IMR-90 (cell line): ENCODE measurements around the gene ARSD. TPM values are rescaled to one million over a fixed set of nuclear protein-coding genes. Genes with fewer than 3 reads are reported as not detected.

Experiments used
- ATAC-seq: fragments of 200-7000 bp; cut with Tn5 transposase; 2 replicates; pipeline ENCODE4 v1.9.1; 2020; ENCODE audit warnings: low read depth, mild to moderate bottlenecking, moderate library complexity
- BruUV-seq: library from RNA; stranded (reverse); fragments of 400-500 nt; replicated peaks from 2 replicates; lab custom pipeline; 2021; lab: Mats Ljungman, UMichigan
- CTCF ChIA-PET: fragments of 300-600 bp; formaldehyde crosslinking; extraction: SDS; loops from one replicate; lab custom pipeline; 2021; ENCODE audit warnings: antibody characterized with exemption; lab: Yijun Ruan, JAX
- POLR2A ChIA-PET: fragments of 300-600 bp; sonication (Branson Sonifier 250); formaldehyde crosslinking; loops from one replicate; lab custom pipeline; 2022; ENCODE audit warnings: antibody characterized with exemption; ENCODE audit not compliant: unreplicated experiment; lab: Charles Lee
- DNase-seq: peaks from one replicate; pipeline ENCODE4 v3.0.0; 2013
- H2AFZ ChIP-seq: replicated peaks from 2 replicates; pipeline ENCODE3; 2013; ENCODE audit warnings: low read length, mild to moderate bottlenecking; ENCODE audit not compliant: poor library complexity
- H2AK5ac ChIP-seq: 2 replicates; pipeline ENCODE4 v1.6.1; 2013; ENCODE audit warnings: low read depth, low read length, inconsistent platforms
- H2AK9ac ChIP-seq: replicated peaks from 2 replicates; pipeline ENCODE3; 2013; ENCODE audit warnings: mild to moderate bottlenecking, low read depth, low read length, moderate library complexity; ENCODE audit not compliant: poor library complexity
- H2BK120ac ChIP-seq: 2 replicates; pipeline ENCODE4 v1.6.1; 2013; ENCODE audit warnings: low read depth, low read length, inconsistent platforms
- H2BK15ac ChIP-seq: 3 replicates; pipeline ENCODE4 v1.6.1; 2013; ENCODE audit warnings: low read depth, low read length, inconsistent platforms
- H2BK20ac ChIP-seq: 2 replicates; pipeline ENCODE4 v1.6.1; 2013; ENCODE audit warnings: low read depth, mild to moderate bottlenecking, inconsistent platforms, low read length, moderate library complexity
- H2BK5ac ChIP-seq: 2 replicates; pipeline ENCODE4 v1.6.1; 2013; ENCODE audit warnings: mild to moderate bottlenecking, low read depth, low read length, inconsistent platforms; ENCODE audit not compliant: poor library complexity, severe bottlenecking
- H3K14ac ChIP-seq: replicated peaks from 2 replicates; pipeline ENCODE4 v1.6.1; 2013; ENCODE audit warnings: low read depth, low read length, inconsistent platforms
- H3K18ac ChIP-seq: 2 replicates; pipeline ENCODE4 v1.6.1; 2013; ENCODE audit warnings: low read depth, low read length, control low read depth
- H3K23ac ChIP-seq: 2 replicates; pipeline ENCODE4 v1.6.1; 2013; ENCODE audit warnings: low read depth, low read length, inconsistent platforms
- H3K27ac ChIP-seq: 2 replicates; pipeline ENCODE4 v1.5.1; 2013; ENCODE audit warnings: mild to moderate bottlenecking, control low read depth, low read length; ENCODE audit not compliant: insufficient read depth
- H3K27me3 ChIP-seq: 2 replicates; pipeline ENCODE4 v1.6.1; 2013; ENCODE audit warnings: low read length; ENCODE audit not compliant: control insufficient read depth, insufficient read depth
- H3K36me3 ChIP-seq: 2 replicates; pipeline ENCODE4 v1.6.1; 2013; ENCODE audit warnings: low read length, mixed read lengths; ENCODE audit not compliant: control insufficient read depth, insufficient read depth
- H3K4ac ChIP-seq: 2 replicates; pipeline ENCODE4 v1.6.1; 2013; ENCODE audit warnings: low read depth, low read length, inconsistent platforms
- H3K4me1 ChIP-seq: 2 replicates; pipeline ENCODE4 v1.6.1; 2013; ENCODE audit warnings: low read length, mixed read lengths; ENCODE audit not compliant: control insufficient read depth, insufficient read depth
- H3K4me2 ChIP-seq: 2 replicates; pipeline ENCODE4 v1.6.1; 2013; ENCODE audit warnings: low read depth, mild to moderate bottlenecking, control low read depth, low read length, moderate library complexity
- H3K4me3 ChIP-seq: 2 replicates; pipeline ENCODE4 v1.5.1; 2013; ENCODE audit warnings: low read depth, mild to moderate bottlenecking, control low read depth, low read length, moderate library complexity; ENCODE audit not compliant: insufficient read depth
- H3K56ac ChIP-seq: 2 replicates; pipeline ENCODE4 v1.6.1; 2013; ENCODE audit warnings: low read length, inconsistent platforms; ENCODE audit not compliant: insufficient read depth; ENCODE audit errors: extremely low read depth
- H3K79me1 ChIP-seq, 2 experiments: 2 replicates each; pipeline ENCODE4 v1.6.1; 2013; ENCODE audit warnings: low read length in 2 of 2, inconsistent platforms in 1 of 2, low read depth in 1 of 2
- H3K9ac ChIP-seq: 2 replicates; pipeline ENCODE4 v1.6.1; 2013; ENCODE audit warnings: low read depth, low read length, control low read depth
- H3K9me1 ChIP-seq: 2 replicates; pipeline ENCODE4 v1.6.1; 2013; ENCODE audit warnings: low read length, inconsistent platforms; ENCODE audit not compliant: insufficient read depth
- H3K9me3 ChIP-seq: 2 replicates; pipeline ENCODE4 v1.6.1; 2013; ENCODE audit warnings: low read length; ENCODE audit not compliant: control insufficient read depth, insufficient read depth
- H4K20me1 ChIP-seq: 2 replicates; pipeline ENCODE4 v1.6.1; 2013; ENCODE audit warnings: low read length, inconsistent platforms; ENCODE audit not compliant: insufficient read depth
- H4K5ac ChIP-seq: 2 replicates; pipeline ENCODE4 v1.6.1; 2013; ENCODE audit warnings: mild to moderate bottlenecking, low read depth, low read length, control low read depth
- H4K8ac ChIP-seq, 2 experiments: 2 replicates each; pipeline ENCODE4 v1.6.1; 2013; ENCODE audit warnings: low read depth in 2 of 2, low read length in 2 of 2, control low read depth in 1 of 2, inconsistent platforms in 1 of 2
- H4K91ac ChIP-seq: 2 replicates; pipeline ENCODE4 v1.6.1; 2013; ENCODE audit warnings: low read depth, low read length, inconsistent platforms; ENCODE audit not compliant: insufficient read depth
- BHLHE40 ChIP-seq: fragments of 150-350 bp; IDR thresholded peaks from 2 replicates; pipeline ENCODE4 v1.6.1; 2016; ENCODE audit warnings: mild to moderate bottlenecking, low read depth, low read length
- CHD1 ChIP-seq: IDR thresholded peaks from 2 replicates; pipeline ENCODE4 v1.6.1; 2012; ENCODE audit warnings: low read depth, low read length, improper control_type of control experiment
- FOS ChIP-seq: fragments of 150-350 bp; IDR thresholded peaks from 2 replicates; pipeline ENCODE4 v1.6.1; 2016; ENCODE audit warnings: low read depth, low read length
- MAZ ChIP-seq: IDR thresholded peaks from 2 replicates; pipeline ENCODE4 v1.6.1; 2012; ENCODE audit warnings: low read depth, mild to moderate bottlenecking, low read length, improper control_type of control experiment, moderate library complexity, borderline replicate concordance
- MXI1 ChIP-seq: IDR thresholded peaks from 2 replicates; pipeline ENCODE4 v1.6.1; 2012; ENCODE audit warnings: low read depth, mild to moderate bottlenecking, low read length, moderate library complexity, borderline replicate concordance
- NFE2L2 ChIP-seq: fragments of 150-350 bp; IDR thresholded peaks from 2 replicates; pipeline ENCODE4 v1.6.1; 2016; ENCODE audit warnings: low read depth, mild to moderate bottlenecking, low read length
- POLR2A ChIP-seq: IDR thresholded peaks from 2 replicates; pipeline ENCODE4 v1.6.1; 2012; ENCODE audit warnings: mild to moderate bottlenecking, low read depth, low read length
- RAD21 ChIP-seq: IDR thresholded peaks from 2 replicates; pipeline ENCODE4 v1.6.1; 2012; ENCODE audit warnings: low read length, improper control_type of control experiment
- RFX5 ChIP-seq: IDR thresholded peaks from 2 replicates; pipeline ENCODE4 v1.8.0; 2012; ENCODE audit warnings: low read depth, mild to moderate bottlenecking, low read length, moderate library complexity
- whole genome bisulfite sequencing, 2 experiments: methylation state at CpG; one replicate each; pipeline versions ENCODE4 v1.1.5 to v1.1.7; 2013; ENCODE audit warnings: missing lambda C conversion rate in 2 of 2; ENCODE audit not compliant: insufficient read length in 1 of 2; ENCODE audit errors: extremely low coverage in 2 of 2; 5-methylcytosine and 5-hydroxymethylcytosine counted together
- dilution Hi-C: fragments of 300-500 bp; cut with HindIII; formaldehyde crosslinking; loops from one replicate; pipeline ENCODE4 v1.14.3; 2018; ENCODE audit warnings: low sequenced_read_pairs; ENCODE audit not compliant: unreplicated experiment
- in situ Hi-C: fragments of 300-500 bp; cut with MboI; formaldehyde crosslinking; loops from 3 replicates; pipeline ENCODE4 v1.14.3; 2019; ENCODE audit warnings: low sequenced_read_pairs, inconsistent platforms, mixed read lengths
- intact Hi-C: fragments of 100-400 bp; cut with micrococcal nuclease; formaldehyde crosslinking; loops from 2 replicates; pipeline ENCODE4 v1.10.0; 2022
- polyA plus RNA-seq, 3 experiments: library from polyadenylated mRNA; depleted of rRNA; stranded (reverse); fragments of >200 nt; gene quantifications; 2 replicates each; pipeline ENCODE4 v1.2.3, GENCODE V29; 2012; ENCODE audit warnings: low replicate concordance in 1 of 3
- total RNA-seq: library from RNA; depleted of rRNA; stranded (reverse); fragments of >200 nt; gene quantifications from 2 replicates; pipeline ENCODE4 v1.2.3, GENCODE V29; 2012
- TF ChIP-seq, protein P1 (sequence below): fragments of 150-350 bp; IDR thresholded peaks from 2 replicates; pipeline ENCODE4 v1.6.1; 2016; ENCODE audit warnings: low read depth, mild to moderate bottlenecking, low read length, moderate library complexity, borderline replicate concordance
- TF ChIP-seq, protein P2 (sequence below): fragments of 150-350 bp; IDR thresholded peaks from 2 replicates; pipeline ENCODE4 v1.6.1; 2017; ENCODE audit warnings: mild to moderate bottlenecking, antibody characterized with exemption, low read length, low read depth

ARSD gene
- total and polyA plus RNA-seq, 2 of the 4 experiments (the other 2 are of a cell fraction) = 5.1 to 6.3 TPM

DNA sequence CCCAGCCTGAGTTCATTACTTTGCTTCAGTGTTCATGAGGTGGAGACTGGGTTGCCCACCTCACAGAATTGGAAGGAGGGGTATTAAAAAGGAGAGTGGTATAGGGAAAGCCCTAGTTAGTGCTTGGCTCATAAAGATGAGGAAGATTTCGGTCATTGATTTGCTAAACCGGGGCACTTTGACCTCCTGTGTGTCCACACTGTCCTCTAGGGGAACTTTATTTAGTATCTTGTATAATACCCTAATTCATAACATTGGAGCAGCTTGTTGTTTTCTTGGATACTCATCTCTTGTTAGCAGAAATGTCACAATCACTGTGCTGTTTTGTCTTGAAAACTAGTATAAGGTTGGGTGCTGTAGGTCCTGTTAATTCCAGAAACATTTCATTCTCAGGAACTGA, 50.6 kb downstream of the ARSD start:
- H3K4me1 ChIP-seq = no peaks in the 10 kb centered on the region
- no peak overlapping the region for H3K4ac ChIP-seq
- no peak overlapping the region for H2BK20ac ChIP-seq
- no peak overlapping the region for H2AK9ac ChIP-seq
- no peaks in the 10 kb centered on the region for H3K79me1 ChIP-seq
- no peak overlapping the region for H4K5ac ChIP-seq
- POLR2A ChIA-PET = no interaction called here
- H2BK5ac ChIP-seq = no peak overlapping the region
- no peak overlapping the region for H2AK5ac ChIP-seq
- H2AFZ ChIP-seq = no peak overlapping the region
- in situ Hi-C loops (loop anchor here (25.0 kb wide), 1 partner anchor 759 kb away; no protein-coding TSS in a partner anchor), dilution Hi-C loops (no loop called here), intact Hi-C loops (no loop called here)
- H4K91ac ChIP-seq = no peak overlapping the region
- no peak overlapping the region for H2BK15ac ChIP-seq
- no peak overlapping the region for H4K8ac ChIP-seq
- WGBS, 2 experiments = no CpG with 5 or more reads among the region's 2 CpGs
- no peak overlapping the region for H3K18ac ChIP-seq
- no peak overlapping the region for H3K9ac ChIP-seq
- no peak overlapping the region for H3K14ac ChIP-seq
- no peak overlapping the region for H3K4me2 ChIP-seq
- no peaks in the 10 kb centered on the region for H4K20me1 ChIP-seq
- no peak overlapping the region for H3K4me3 ChIP-seq
- no peak overlapping the region for H3K56ac ChIP-seq
- H2BK120ac ChIP-seq = no peak overlapping the region
- no peak overlapping the region for H3K23ac ChIP-seq
- CTCF ChIA-PET = no interaction called here
- no TSS peak for BruUV-seq
- no peak for DNase-seq
- no peaks in the 10 kb centered on the region for H3K27me3 ChIP-seq
- H3K36me3 ChIP-seq = peaks cover 9% of the 10 kb centered on the region
- no peak overlapping the region for H3K27ac ChIP-seq
- H3K9me3 ChIP-seq = no peaks in the 10 kb centered on the region; the same call in 1 of the 2 replicates
- H3K9me1 ChIP-seq = no peaks in the 10 kb centered on the region
- TF ChIP-seq RFX5 (no peak), RAD21 (no peak), POLR2A (no peak), NFE2L2 (no peak), CHD1 (no peak), FOS (no peak), BHLHE40 (no peak), MAZ (no peak), MXI1 (no peak)
- TF ChIP-seq, protein P1, sequence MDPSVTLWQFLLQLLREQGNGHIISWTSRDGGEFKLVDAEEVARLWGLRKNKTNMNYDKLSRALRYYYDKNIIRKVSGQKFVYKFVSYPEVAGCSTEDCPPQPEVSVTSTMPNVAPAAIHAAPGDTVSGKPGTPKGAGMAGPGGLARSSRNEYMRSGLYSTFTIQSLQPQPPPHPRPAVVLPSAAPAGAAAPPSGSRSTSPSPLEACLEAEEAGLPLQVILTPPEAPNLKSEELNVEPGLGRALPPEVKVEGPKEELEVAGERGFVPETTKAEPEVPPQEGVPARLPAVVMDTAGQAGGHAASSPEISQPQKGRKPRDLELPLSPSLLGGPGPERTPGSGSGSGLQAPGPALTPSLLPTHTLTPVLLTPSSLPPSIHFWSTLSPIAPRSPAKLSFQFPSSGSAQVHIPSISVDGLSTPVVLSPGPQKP = no peak
- TF ChIP-seq, protein P2, sequence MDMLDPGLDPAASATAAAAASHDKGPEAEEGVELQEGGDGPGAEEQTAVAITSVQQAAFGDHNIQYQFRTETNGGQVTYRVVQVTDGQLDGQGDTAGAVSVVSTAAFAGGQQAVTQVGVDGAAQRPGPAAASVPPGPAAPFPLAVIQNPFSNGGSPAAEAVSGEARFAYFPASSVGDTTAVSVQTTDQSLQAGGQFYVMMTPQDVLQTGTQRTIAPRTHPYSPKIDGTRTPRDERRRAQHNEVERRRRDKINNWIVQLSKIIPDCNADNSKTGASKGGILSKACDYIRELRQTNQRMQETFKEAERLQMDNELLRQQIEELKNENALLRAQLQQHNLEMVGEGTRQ = no peak
- ATAC-seq = no peak
